Panc1 (cell line): Measurements from ENCODE around the gene CHPT1. TPM values are rescaled to one million over a fixed set of nuclear protein-coding genes. Genes with fewer than 3 reads are reported as not detected.

ENCODE experiments used
- ATAC-seq: fragments of 200-7000 bp; cut with Tn5 transposase; 2 replicates; pipeline ENCODE4 v1.9.1; 2020; ENCODE audit warnings: mild to moderate bottlenecking, moderate library complexity
- BruUV-seq: library from RNA; stranded (reverse); fragments of 400-500 nt; replicated peaks from 2 replicates; lab custom pipeline; 2021; lab: Mats Ljungman, UMichigan
- CTCF ChIA-PET: fragments of 300-600 bp; sonication (Branson Sonifier 250); formaldehyde crosslinking; loops from one replicate; lab custom pipeline; 2022; ENCODE audit warnings: antibody characterized with exemption; lab: Charles Lee
- POLR2A ChIA-PET: fragments of 300-600 bp; sonication (Branson Sonifier 250); formaldehyde crosslinking; loops from one replicate; lab custom pipeline; 2022; ENCODE audit warnings: antibody characterized with exemption; lab: Charles Lee
- DNase-seq: peaks from one replicate; pipeline ENCODE4 v3.0.0-alpha.2; 2010; ENCODE audit warnings: low read depth, low spot score
- H3K27ac ChIP-seq: 2 replicates; pipeline ENCODE4 v1.5.1; 2011; ENCODE audit warnings: mild to moderate bottlenecking, low read length, inconsistent platforms
- H3K27me3 ChIP-seq: fragments of 200-500 bp; sonication (Bioruptor generic); 2 replicates; pipeline ENCODE4 v1.6.0; 2014; ENCODE audit warnings: low read length, inconsistent platforms; ENCODE audit not compliant: control insufficient read depth, insufficient read depth
- H3K36me3 ChIP-seq: fragments of 200-500 bp; sonication (Bioruptor generic); 2 replicates; pipeline ENCODE4 v1.5.1; 2014; ENCODE audit warnings: inconsistent platforms, mild to moderate bottlenecking, low read length, moderate library complexity; ENCODE audit not compliant: control insufficient read depth, insufficient read depth
- H3K4me1 ChIP-seq: 2 replicates; pipeline ENCODE4 v1.5.1; 2011; ENCODE audit warnings: inconsistent platforms, mild to moderate bottlenecking, low read length, moderate library complexity; ENCODE audit not compliant: control insufficient read depth, insufficient read depth
- H3K4me3 ChIP-seq, 2 experiments: 2 replicates each; pipeline ENCODE4 v1.5.1; 2011 to 2012; ENCODE audit warnings: low read depth in 2 of 2, low read length in 2 of 2, mild to moderate bottlenecking in 2 of 2, inconsistent platforms in 1 of 2, moderate library complexity in 1 of 2
- H3K9me3 ChIP-seq: fragments of 200-500 bp; sonication (Bioruptor generic); 2 replicates; pipeline ENCODE4 v1.5.1; 2014; ENCODE audit warnings: low read depth, mild to moderate bottlenecking, inconsistent platforms, low read length, moderate library complexity; ENCODE audit not compliant: control insufficient read depth, insufficient read depth
- CTCF ChIP-seq: fragments of 450-650 bp; IDR thresholded peaks from 2 replicates; pipeline ENCODE4 v1.5.1; 2017; ENCODE audit warnings: mild to moderate bottlenecking
- POLR2AphosphoS5 ChIP-seq: IDR thresholded peaks from 2 replicates; pipeline ENCODE4 v1.6.1; 2012; ENCODE audit warnings: mild to moderate bottlenecking, low read depth, low read length, moderate library complexity
- SIN3A ChIP-seq: IDR thresholded peaks from 2 replicates; pipeline ENCODE4 v1.6.1; 2012; ENCODE audit warnings: low read depth, mild to moderate bottlenecking, low read length, moderate library complexity, borderline replicate concordance; ENCODE audit not compliant: insufficient read depth
- TCF7L2 ChIP-seq: IDR thresholded peaks from 2 replicates; pipeline ENCODE4 v1.6.1; 2011; ENCODE audit warnings: mild to moderate bottlenecking, low read depth, low read length, inconsistent platforms
- in situ Hi-C: cut with HindIII; loops from 2 replicates; pipeline ENCODE4 v1.10.0; 2016; ENCODE audit warnings: low sequenced_read_pairs, low pct_unique_long_range_greater_than_20kb
- intact Hi-C: fragments of 100-400 bp; cut with micrococcal nuclease; formaldehyde crosslinking; loops from one replicate; pipeline ENCODE4 v1.10.0; 2022; ENCODE audit not compliant: unreplicated experiment
- total RNA-seq: library from RNA; stranded (reverse); gene quantifications from one replicate; pipeline ENCODE4 v1.2.1, GENCODE V29; 2021; ENCODE audit not compliant: unreplicated experiment
- TF ChIP-seq, protein P1 (sequence below), 2 experiments: IDR thresholded peaks; 2 replicates each; pipeline ENCODE4 v1.6.1; 2011 to 2012; ENCODE audit warnings: low read depth in 2 of 2, control low read depth in 1 of 2, low read length in 1 of 2, mild to moderate bottlenecking in 1 of 2, moderate library complexity in 1 of 2; ENCODE audit not compliant: insufficient read depth in 1 of 2

Gene CHPT1
- total RNA-seq, 1 experiment from 2014 or later, result 78.3 TPM

DNA sequence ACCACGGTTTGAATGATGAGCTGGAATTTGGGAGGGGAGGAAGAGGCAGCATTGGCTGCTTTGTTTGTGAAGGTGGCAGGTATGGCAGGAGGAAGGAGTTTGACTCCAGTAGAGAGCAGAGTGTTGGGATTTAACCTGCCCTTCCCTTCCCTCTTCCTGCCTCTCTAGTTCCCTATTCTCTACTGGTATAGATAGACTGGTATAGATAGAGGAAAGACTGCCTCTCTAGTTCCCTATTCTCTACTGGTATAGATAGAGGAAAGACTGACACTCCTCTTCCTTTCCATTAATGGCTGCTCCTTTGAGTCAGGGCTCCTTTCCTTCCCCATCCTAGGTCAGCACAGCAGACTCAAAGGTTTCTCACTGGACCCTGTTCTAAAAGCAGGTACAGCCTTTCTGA lies 50.3 kb downstream of the CHPT1 start:
- ATAC-seq (no peak), DNase-seq (no peak)
- intact Hi-C loops, result no loop called here
- POLR2A ChIA-PET, result no interaction called here
- CTCF ChIA-PET, result no interaction called here
- H3K4me1 ChIP-seq, result no peaks in the 10 kb centered on the region
- no peaks in the 10 kb centered on the region for H3K27me3 ChIP-seq
- in situ Hi-C loops, result no loop called here
- H3K9me3 ChIP-seq, result no peaks in the 10 kb centered on the region
- no peak overlapping the region for H3K27ac ChIP-seq
- TF ChIP-seq CTCF (no peak), SIN3A (no peak), TCF7L2 (no peak), POLR2AphosphoS5 (no peak)
- TF ChIP-seq, protein P1, sequence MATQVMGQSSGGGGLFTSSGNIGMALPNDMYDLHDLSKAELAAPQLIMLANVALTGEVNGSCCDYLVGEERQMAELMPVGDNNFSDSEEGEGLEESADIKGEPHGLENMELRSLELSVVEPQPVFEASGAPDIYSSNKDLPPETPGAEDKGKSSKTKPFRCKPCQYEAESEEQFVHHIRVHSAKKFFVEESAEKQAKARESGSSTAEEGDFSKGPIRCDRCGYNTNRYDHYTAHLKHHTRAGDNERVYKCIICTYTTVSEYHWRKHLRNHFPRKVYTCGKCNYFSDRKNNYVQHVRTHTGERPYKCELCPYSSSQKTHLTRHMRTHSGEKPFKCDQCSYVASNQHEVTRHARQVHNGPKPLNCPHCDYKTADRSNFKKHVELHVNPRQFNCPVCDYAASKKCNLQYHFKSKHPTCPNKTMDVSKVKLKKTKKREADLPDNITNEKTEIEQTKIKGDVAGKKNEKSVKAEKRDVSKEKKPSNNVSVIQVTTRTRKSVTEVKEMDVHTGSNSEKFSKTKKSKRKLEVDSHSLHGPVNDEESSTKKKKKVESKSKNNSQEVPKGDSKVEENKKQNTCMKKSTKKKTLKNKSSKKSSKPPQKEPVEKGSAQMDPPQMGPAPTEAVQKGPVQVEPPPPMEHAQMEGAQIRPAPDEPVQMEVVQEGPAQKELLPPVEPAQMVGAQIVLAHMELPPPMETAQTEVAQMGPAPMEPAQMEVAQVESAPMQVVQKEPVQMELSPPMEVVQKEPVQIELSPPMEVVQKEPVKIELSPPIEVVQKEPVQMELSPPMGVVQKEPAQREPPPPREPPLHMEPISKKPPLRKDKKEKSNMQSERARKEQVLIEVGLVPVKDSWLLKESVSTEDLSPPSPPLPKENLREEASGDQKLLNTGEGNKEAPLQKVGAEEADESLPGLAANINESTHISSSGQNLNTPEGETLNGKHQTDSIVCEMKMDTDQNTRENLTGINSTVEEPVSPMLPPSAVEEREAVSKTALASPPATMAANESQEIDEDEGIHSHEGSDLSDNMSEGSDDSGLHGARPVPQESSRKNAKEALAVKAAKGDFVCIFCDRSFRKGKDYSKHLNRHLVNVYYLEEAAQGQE (IDR thresholded peaks at IDR 0.05; ENCODE audit: insufficient read depth in 1 of 2, low read depth in 2 of 2, low read length in 1 of 2), result no peak
- no TSS peak for BruUV-seq
- H3K4me3 ChIP-seq, result no peak overlapping the region
- no peaks in the 10 kb centered on the region; the same call in 1 of the 2 replicates for H3K36me3 ChIP-seq

- no peaks in the 10 kb centered on the region for H3K4me1 ChIP-seq
- ATAC-seq, result no peak
- no TSS peak for BruUV-seq
- H3K27ac ChIP-seq, result no peak overlapping the region
- DNase-seq, result no peak
- intact Hi-C loops (no loop called here), in situ Hi-C loops (no loop called here)
- TF ChIP-seq CTCF (no peak), SIN3A (no peak), TCF7L2 (no peak), POLR2AphosphoS5 (no peak)
- TF ChIP-seq, protein P1 (IDR thresholded peaks at IDR 0.05; ENCODE audit: insufficient read depth in 1 of 2, low read depth in 2 of 2, low read length in 1 of 2), result no peak
- CTCF ChIA-PET, result no interaction called here
- no peaks in the 10 kb centered on the region; the same call in 1 of the 2 replicates for H3K36me3 ChIP-seq
- no peak overlapping the region for H3K4me3 ChIP-seq
- POLR2A ChIA-PET, result no interaction called here
- H3K27me3 ChIP-seq, result no peaks in the 10 kb centered on the region
- no peaks in the 10 kb centered on the region for H3K9me3 ChIP-seq
Observed at GRCh38 chr12:101748907-101749306, 51.5 kb downstream of the CHPT1 start.
